Calu3 (cell line): ENCODE results near the gene GALK2. TPM values are rescaled to one million over a fixed set of nuclear protein-coding genes. Genes with fewer than 3 reads are reported as not detected.

Experiments used
- BruUV-seq: library from RNA; stranded (reverse); fragments of 400-500 nt; replicated peaks from 2 replicates; lab custom pipeline; 2021; lab: Mats Ljungman, UMichigan
- CTCF ChIA-PET: fragments of 300-600 bp; sonication (Branson Sonifier 250); formaldehyde crosslinking; loops from one replicate; lab custom pipeline; 2022; ENCODE audit warnings: antibody characterized with exemption; lab: Charles Lee
- DNase-seq: peaks from one replicate; pipeline ENCODE4 v3.0.0; 2022
- H3K27ac Mint-ChIP-seq: one replicate; pipeline ENCODE4 v1.8.0; 2022; ENCODE audit warnings: mixed read lengths; ENCODE audit not compliant: unreplicated experiment
- H3K27me3 Mint-ChIP-seq: one replicate; pipeline ENCODE4 v1.8.0; 2022; ENCODE audit warnings: mixed read lengths; ENCODE audit not compliant: unreplicated experiment
- H3K36me3 Mint-ChIP-seq: one replicate; pipeline ENCODE4 v1.8.0; 2022; ENCODE audit warnings: mild to moderate bottlenecking, moderate library complexity, mixed read lengths; ENCODE audit not compliant: insufficient read depth, unreplicated experiment
- H3K4me1 Mint-ChIP-seq: one replicate; pipeline ENCODE4 v1.8.0; 2022; ENCODE audit warnings: mild to moderate bottlenecking, low read depth, mixed read lengths; ENCODE audit not compliant: unreplicated experiment
- H3K4me3 Mint-ChIP-seq: one replicate; pipeline ENCODE4 v1.8.0; 2022; ENCODE audit warnings: mild to moderate bottlenecking, low read depth, moderate library complexity, mixed read lengths; ENCODE audit not compliant: unreplicated experiment
- H3K9me3 Mint-ChIP-seq: one replicate; pipeline ENCODE4 v1.8.0; 2022; ENCODE audit warnings: low read depth, mixed read lengths; ENCODE audit not compliant: unreplicated experiment
- intact Hi-C: fragments of 100-400 bp; cut with micrococcal nuclease; formaldehyde crosslinking; loops from one replicate; pipeline ENCODE4 v1.10.0; 2022; ENCODE audit not compliant: unreplicated experiment
- total RNA-seq: library from RNA; stranded (reverse); gene quantifications from 2 replicates; pipeline ENCODE4 v1.2.3, GENCODE V29; 2022
- TF ChIP-seq, protein P1 (sequence below): fragments of 200-600 bp; IDR thresholded peaks from one replicate; pipeline ENCODE4 v1.8.0; 2022; ENCODE audit warnings: antibody characterized with exemption; ENCODE audit not compliant: unreplicated experiment

GALK2 gene
- total RNA-seq, 1 experiment from 2014 or later, result 48.3 TPM

DNA sequence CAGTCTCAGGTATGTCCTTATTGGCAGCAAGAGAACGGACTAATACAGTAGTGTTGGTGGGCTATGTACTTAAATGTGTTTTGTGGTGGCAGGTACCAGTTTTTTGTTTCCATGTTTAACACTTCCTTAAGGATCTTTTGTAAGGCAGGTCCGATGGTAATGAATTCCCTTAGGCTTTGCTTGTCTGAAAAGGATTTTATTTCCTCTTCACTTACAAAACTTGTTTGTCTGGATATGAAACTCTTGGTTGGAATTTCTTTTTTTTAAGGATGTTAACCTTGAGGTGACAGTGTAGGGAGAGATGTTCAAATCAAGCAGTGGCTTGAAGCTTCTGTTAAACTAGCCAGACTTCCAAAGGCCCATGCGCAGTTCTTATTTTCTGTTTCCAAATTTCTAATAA lies 130.8 kb downstream of the GALK2 start:
- Mint-ChIP-seq H3K9me3 (no peaks in the 10 kb centered on the region), H3K27ac (no peak overlapping the region), H3K27me3 (no peaks in the 10 kb centered on the region), H3K4me1 (peaks cover 37% of the 10 kb centered on the region), H3K36me3 (no peaks in the 10 kb centered on the region), H3K4me3 (no peak overlapping the region)
- BruUV-seq, result no TSS peak
- CTCF ChIA-PET, result no interaction called here
- TF ChIP-seq, protein P1, sequence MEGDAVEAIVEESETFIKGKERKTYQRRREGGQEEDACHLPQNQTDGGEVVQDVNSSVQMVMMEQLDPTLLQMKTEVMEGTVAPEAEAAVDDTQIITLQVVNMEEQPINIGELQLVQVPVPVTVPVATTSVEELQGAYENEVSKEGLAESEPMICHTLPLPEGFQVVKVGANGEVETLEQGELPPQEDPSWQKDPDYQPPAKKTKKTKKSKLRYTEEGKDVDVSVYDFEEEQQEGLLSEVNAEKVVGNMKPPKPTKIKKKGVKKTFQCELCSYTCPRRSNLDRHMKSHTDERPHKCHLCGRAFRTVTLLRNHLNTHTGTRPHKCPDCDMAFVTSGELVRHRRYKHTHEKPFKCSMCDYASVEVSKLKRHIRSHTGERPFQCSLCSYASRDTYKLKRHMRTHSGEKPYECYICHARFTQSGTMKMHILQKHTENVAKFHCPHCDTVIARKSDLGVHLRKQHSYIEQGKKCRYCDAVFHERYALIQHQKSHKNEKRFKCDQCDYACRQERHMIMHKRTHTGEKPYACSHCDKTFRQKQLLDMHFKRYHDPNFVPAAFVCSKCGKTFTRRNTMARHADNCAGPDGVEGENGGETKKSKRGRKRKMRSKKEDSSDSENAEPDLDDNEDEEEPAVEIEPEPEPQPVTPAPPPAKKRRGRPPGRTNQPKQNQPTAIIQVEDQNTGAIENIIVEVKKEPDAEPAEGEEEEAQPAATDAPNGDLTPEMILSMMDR, result no peak
- intact Hi-C loops, result no loop called here
- DNase-seq, result no peak

DNA sequence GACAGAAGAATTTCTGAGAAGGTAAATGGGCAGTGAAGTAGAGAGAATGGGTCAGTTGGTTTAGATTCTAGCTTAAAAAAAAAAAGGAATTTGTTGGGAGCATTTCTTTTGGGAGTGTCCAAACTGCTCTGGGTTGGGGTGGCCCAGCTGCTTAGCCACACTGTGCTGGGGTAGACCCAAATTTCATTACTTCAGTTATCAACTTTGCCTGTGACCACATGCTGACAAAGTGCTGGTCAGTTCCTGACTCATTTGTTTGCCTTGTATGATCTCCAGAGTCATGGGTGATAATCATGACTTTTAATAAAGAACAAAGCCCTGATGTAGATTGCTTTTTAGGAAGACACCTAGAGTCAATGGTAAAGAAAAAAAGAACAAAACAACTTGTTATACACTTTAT lies 131.5 kb downstream of the GALK2 start:
- no peaks in the 10 kb centered on the region for H3K27me3 Mint-ChIP-seq
- CTCF ChIA-PET, result no interaction called here
- no peaks in the 10 kb centered on the region for H3K36me3 Mint-ChIP-seq
- no peak overlapping the region for H3K27ac Mint-ChIP-seq
- no peaks in the 10 kb centered on the region for H3K9me3 Mint-ChIP-seq
- DNase-seq, result no peak
- TF ChIP-seq, protein P1, result no peak
- no peak overlapping the region for H3K4me3 Mint-ChIP-seq
- intact Hi-C loops, result no loop called here
- peaks cover 37% of the 10 kb centered on the region for H3K4me1 Mint-ChIP-seq
- no TSS peak for BruUV-seq

DNA sequence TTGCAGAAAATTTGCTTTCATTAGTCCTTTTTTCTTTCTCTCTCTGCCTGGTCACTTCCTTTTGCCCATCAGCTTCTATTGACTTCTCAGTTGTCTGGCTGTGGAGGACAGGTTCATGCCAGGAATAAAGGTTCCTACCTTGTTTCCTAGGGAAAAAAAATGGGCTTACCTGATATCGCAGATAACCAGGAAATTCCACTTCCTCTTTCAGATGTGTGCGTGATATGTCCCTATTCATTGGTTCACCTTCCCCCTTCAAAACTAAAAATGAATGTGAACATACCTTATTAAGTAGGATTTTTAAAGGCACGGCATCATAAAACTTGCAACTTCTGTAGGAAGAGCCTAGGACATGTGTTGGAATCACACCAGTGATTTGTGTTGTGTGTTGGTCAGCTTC lies 133.0 kb downstream of the GALK2 start:
- BruUV-seq, result no TSS peak
- peaks cover 37% of the 10 kb centered on the region for H3K4me1 Mint-ChIP-seq
- no peak for DNase-seq
- no peak overlapping the region for H3K4me3 Mint-ChIP-seq
- no peaks in the 10 kb centered on the region for H3K9me3 Mint-ChIP-seq
- H3K27ac Mint-ChIP-seq, result no peak overlapping the region
- CTCF ChIA-PET, result no interaction called here
- intact Hi-C loops, result no loop called here
- TF ChIP-seq, protein P1, result no peak
- H3K27me3 Mint-ChIP-seq, result no peaks in the 10 kb centered on the region
- H3K36me3 Mint-ChIP-seq, result peaks cover 5% of the 10 kb centered on the region

DNA sequence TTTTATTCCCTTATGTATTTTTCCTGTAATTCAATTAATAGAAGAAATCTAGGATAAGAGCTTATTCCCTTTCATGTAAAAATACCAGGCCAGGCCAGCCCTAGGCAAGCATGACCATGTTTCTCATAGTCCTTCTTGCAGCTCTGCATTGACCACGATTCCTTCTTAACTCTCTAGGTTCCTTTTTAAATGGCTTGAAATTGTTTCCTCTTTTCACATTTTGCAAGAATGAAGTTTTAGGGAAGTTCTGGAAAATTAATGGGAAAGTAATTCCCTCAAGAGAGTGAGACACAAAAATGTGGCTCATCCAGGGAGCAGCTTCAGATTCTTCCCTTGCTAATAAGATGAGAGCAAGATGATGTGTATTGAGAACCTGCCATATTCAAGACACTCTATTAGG lies 136.5 kb downstream of the GALK2 start:
- no peak for DNase-seq
- peaks cover 5% of the 10 kb centered on the region for H3K36me3 Mint-ChIP-seq
- CTCF ChIA-PET, result no interaction called here
- TF ChIP-seq, protein P1, result no peak
- BruUV-seq, result no TSS peak
- H3K4me1 Mint-ChIP-seq, result peaks cover 1% of the 10 kb centered on the region
- peak overlapping the region; percentile 3 for H3K27ac Mint-ChIP-seq
- intact Hi-C loops, result no loop called here
- H3K4me3 Mint-ChIP-seq, result no peak overlapping the region
- H3K27me3 Mint-ChIP-seq, result no peaks in the 10 kb centered on the region
- no peaks in the 10 kb centered on the region for H3K9me3 Mint-ChIP-seq

DNA sequence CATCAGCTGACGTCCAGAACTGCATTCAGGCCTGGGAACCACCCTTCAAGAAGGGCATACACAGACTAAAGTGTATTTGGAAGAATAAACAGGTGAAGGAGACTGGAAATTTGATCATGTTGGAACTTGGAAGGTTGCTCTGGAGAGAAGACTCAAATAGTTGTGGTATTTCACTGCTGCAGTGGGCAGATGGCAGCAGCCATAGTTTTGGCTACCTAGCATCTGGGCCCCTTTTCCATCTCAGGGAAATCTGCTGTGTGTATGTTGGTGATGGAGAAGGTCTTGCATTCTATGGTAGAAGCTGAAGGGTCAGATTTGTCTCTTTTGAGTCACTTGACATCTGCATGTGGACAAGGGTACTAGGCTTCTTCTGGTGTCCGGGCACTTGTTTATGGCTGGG lies 138.6 kb downstream of the GALK2 start:
- no peaks in the 10 kb centered on the region for H3K27me3 Mint-ChIP-seq
- BruUV-seq, result no TSS peak
- TF ChIP-seq, protein P1, result no peak
- H3K4me3 Mint-ChIP-seq, result no peak overlapping the region
- CTCF ChIA-PET, result no interaction called here
- H3K4me1 Mint-ChIP-seq, result no peaks in the 10 kb centered on the region
- intact Hi-C loops, result no loop called here
- no peak for DNase-seq
- H3K27ac Mint-ChIP-seq, result no peak overlapping the region
- no peaks in the 10 kb centered on the region for H3K9me3 Mint-ChIP-seq
- peaks cover 5% of the 10 kb centered on the region for H3K36me3 Mint-ChIP-seq
